Panc1 (cell line): Measurements from ENCODE around the gene TSPAN14. TPM values are rescaled to one million over a fixed set of nuclear protein-coding genes. Genes with fewer than 3 reads are reported as not detected.
A peak's percentile ranks its signal among the peaks of the same experiment; 100 is the strongest.

ENCODE experiments used
- ATAC-seq: fragments of 200-7000 bp; cut with Tn5 transposase; 2 replicates; pipeline ENCODE4 v1.9.1; 2020; ENCODE audit warnings: mild to moderate bottlenecking, moderate library complexity
- BruUV-seq: library from RNA; stranded (reverse); fragments of 400-500 nt; replicated peaks from 2 replicates; lab custom pipeline; 2021; lab: Mats Ljungman, UMichigan
- CTCF ChIA-PET: fragments of 300-600 bp; sonication (Branson Sonifier 250); formaldehyde crosslinking; loops from one replicate; lab custom pipeline; 2022; ENCODE audit warnings: antibody characterized with exemption; lab: Charles Lee
- POLR2A ChIA-PET: fragments of 300-600 bp; sonication (Branson Sonifier 250); formaldehyde crosslinking; loops from one replicate; lab custom pipeline; 2022; ENCODE audit warnings: antibody characterized with exemption; lab: Charles Lee
- DNase-seq: peaks from one replicate; pipeline ENCODE4 v3.0.0-alpha.2; 2010; ENCODE audit warnings: low read depth, low spot score
- H3K27ac ChIP-seq: 2 replicates; pipeline ENCODE4 v1.5.1; 2011; ENCODE audit warnings: mild to moderate bottlenecking, low read length, inconsistent platforms
- H3K27me3 ChIP-seq: fragments of 200-500 bp; sonication (Bioruptor generic); 2 replicates; pipeline ENCODE4 v1.6.0; 2014; ENCODE audit warnings: low read length, inconsistent platforms; ENCODE audit not compliant: control insufficient read depth, insufficient read depth
- H3K36me3 ChIP-seq: fragments of 200-500 bp; sonication (Bioruptor generic); 2 replicates; pipeline ENCODE4 v1.5.1; 2014; ENCODE audit warnings: inconsistent platforms, mild to moderate bottlenecking, low read length, moderate library complexity; ENCODE audit not compliant: control insufficient read depth, insufficient read depth
- H3K4me1 ChIP-seq: 2 replicates; pipeline ENCODE4 v1.5.1; 2011; ENCODE audit warnings: inconsistent platforms, mild to moderate bottlenecking, low read length, moderate library complexity; ENCODE audit not compliant: control insufficient read depth, insufficient read depth
- H3K4me3 ChIP-seq, 2 experiments: 2 replicates each; pipeline ENCODE4 v1.5.1; 2011 to 2012; ENCODE audit warnings: low read depth in 2 of 2, low read length in 2 of 2, mild to moderate bottlenecking in 2 of 2, inconsistent platforms in 1 of 2, moderate library complexity in 1 of 2
- H3K9me3 ChIP-seq: fragments of 200-500 bp; sonication (Bioruptor generic); 2 replicates; pipeline ENCODE4 v1.5.1; 2014; ENCODE audit warnings: low read depth, mild to moderate bottlenecking, inconsistent platforms, low read length, moderate library complexity; ENCODE audit not compliant: control insufficient read depth, insufficient read depth
- POLR2AphosphoS5 ChIP-seq: IDR thresholded peaks from 2 replicates; pipeline ENCODE4 v1.6.1; 2012; ENCODE audit warnings: mild to moderate bottlenecking, low read depth, low read length, moderate library complexity
- SIN3A ChIP-seq: IDR thresholded peaks from 2 replicates; pipeline ENCODE4 v1.6.1; 2012; ENCODE audit warnings: low read depth, mild to moderate bottlenecking, low read length, moderate library complexity, borderline replicate concordance; ENCODE audit not compliant: insufficient read depth
- TCF7L2 ChIP-seq: IDR thresholded peaks from 2 replicates; pipeline ENCODE4 v1.6.1; 2011; ENCODE audit warnings: mild to moderate bottlenecking, low read depth, low read length, inconsistent platforms
- in situ Hi-C: cut with HindIII; loops from 2 replicates; pipeline ENCODE4 v1.10.0; 2016; ENCODE audit warnings: low sequenced_read_pairs, low pct_unique_long_range_greater_than_20kb
- intact Hi-C: fragments of 100-400 bp; cut with micrococcal nuclease; formaldehyde crosslinking; loops from one replicate; pipeline ENCODE4 v1.10.0; 2022; ENCODE audit not compliant: unreplicated experiment
- total RNA-seq: library from RNA; stranded (reverse); gene quantifications from one replicate; pipeline ENCODE4 v1.2.1, GENCODE V29; 2021; ENCODE audit not compliant: unreplicated experiment
- TF ChIP-seq, protein P1 (sequence below), 2 experiments: IDR thresholded peaks; 2 replicates each; pipeline ENCODE4 v1.6.1; 2011 to 2012; ENCODE audit warnings: low read depth in 2 of 2, control low read depth in 1 of 2, low read length in 1 of 2, mild to moderate bottlenecking in 1 of 2, moderate library complexity in 1 of 2; ENCODE audit not compliant: insufficient read depth in 1 of 2
- TF ChIP-seq, protein P2 (sequence below): fragments of 450-650 bp; IDR thresholded peaks from 2 replicates; pipeline ENCODE4 v1.5.1; 2017; ENCODE audit warnings: mild to moderate bottlenecking

TSPAN14 gene
- total RNA-seq, 1 experiment from 2014 or later = 39.0 TPM

DNA sequence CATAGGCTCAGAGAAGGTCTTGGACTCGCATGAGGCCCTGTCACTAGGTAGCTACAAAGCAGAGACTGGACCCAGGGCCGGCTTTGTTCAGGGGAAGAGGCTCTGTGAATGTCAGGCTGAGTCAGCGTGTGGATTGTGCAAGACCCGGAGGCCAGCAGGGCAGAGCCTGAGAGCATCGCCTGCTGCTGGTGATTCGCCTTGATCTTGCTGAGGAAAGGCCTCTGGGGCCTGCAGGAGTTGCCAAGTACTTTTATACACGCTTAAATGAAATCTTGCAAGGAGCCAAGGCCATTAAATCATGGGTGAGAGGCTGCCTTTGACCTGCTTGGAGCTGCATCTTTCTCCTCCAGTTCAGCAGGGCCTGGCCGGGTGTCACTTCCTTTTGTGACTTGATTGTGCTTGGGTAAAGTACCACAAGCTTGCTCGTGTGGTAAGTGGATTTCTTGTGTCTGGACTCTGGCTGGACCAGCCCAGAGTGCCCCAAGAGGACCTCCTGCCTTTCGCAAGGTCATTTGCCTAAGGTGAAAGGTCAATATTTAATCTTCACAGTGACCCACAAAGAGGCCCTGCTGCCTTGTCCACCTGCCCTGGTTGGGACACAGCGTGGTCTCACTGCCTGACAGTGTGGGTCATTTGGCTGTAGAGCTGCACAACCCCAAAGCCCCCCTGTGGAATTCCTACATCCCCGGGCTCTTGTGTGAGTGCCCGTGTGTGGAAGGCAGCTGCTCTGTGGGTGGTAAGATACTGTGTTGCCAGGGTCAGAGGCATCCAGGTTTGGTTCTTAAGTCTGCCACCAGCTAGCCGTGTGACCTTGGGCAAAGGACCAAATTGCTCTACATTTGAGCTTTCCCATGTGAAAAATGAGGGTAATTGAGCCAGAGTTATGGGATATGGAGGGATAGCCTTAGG lies 45.0 kb downstream of the TSPAN14 start:
- no TSS peak for BruUV-seq
- intact Hi-C loops (no loop called here), in situ Hi-C loops (no loop called here)
- Histone ChIP-seq H3K27ac (peak overlapping the region; percentile 30; the same call in 1 of the 2 replicates), H3K27me3 (no peaks in the 10 kb centered on the region), H3K4me3 (no peak overlapping the region), H3K9me3 (peaks cover 10% of the 10 kb centered on the region; the same call in 1 of the 2 replicates), H3K4me1 (peaks cover 26% of the 10 kb centered on the region), H3K36me3 (no peaks in the 10 kb centered on the region)
- DNase-seq (peak; percentile 46), ATAC-seq (peak; percentile 92)
- TF ChIP-seq SIN3A (no peak), POLR2AphosphoS5 (peak; percentile 37; the same call in 1 of the 2 replicates), TCF7L2 (peak; percentile 85)
- CTCF ChIA-PET = no interaction called here
- POLR2A ChIA-PET = no interaction called here

DNA sequence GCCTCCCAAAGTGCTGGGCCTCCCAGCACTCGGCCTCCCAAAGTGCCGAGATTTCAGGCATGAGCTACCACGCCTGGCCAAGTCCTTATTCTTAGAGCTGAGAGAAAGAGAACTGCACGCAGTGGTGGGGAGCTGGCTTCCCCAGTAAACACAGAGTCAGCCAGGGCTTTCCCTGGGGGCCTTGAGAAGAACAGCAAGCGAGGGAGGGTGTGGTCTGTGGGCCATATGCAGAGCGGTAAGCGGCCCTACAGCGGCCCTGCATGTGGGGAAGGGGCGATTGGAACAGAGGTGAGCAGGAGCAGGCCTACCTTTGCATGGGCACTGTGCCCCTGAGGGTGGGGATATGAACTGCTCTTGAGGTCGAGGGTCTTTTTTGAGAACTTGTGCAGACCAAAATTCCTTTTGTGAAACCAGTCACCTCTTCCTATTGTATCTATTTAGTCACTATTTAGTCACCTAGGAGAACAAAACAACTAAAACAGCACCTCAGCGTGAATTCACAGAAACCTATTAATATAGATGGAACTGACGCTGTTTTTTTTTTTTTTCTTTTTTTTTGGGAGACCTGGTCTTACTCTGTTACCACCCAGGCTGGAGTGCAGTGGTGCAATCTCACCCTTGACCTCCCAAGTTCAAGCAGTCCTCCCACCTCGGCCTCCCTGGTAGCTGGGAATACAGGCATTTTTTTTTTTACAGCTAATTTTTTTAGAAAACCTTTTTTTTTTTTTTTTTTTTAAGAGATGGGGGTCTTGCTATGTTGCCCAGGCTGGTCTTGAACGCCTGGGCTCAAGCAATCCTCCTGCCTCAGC lies 46.7 kb downstream of the TSPAN14 start:
- peaks cover 10% of the 10 kb centered on the region; the same call in 1 of the 2 replicates for H3K9me3 ChIP-seq
- DNase-seq (no peak), ATAC-seq (no peak)
- no peak overlapping the region for H3K27ac ChIP-seq
- no TSS peak for BruUV-seq
- in situ Hi-C loops = no loop called here
- no peaks in the 10 kb centered on the region for H3K27me3 ChIP-seq
- no peak overlapping the region for H3K4me3 ChIP-seq
- peaks cover 26% of the 10 kb centered on the region for H3K4me1 ChIP-seq
- CTCF ChIA-PET = interaction anchor here (0.7 kb wide), 1 partner anchor 47 kb away, joined by 6 read pairs; no protein-coding TSS in a partner anchor
- H3K36me3 ChIP-seq = no peaks in the 10 kb centered on the region
- no peak for TF ChIP-seq TCF7L2
- TF ChIP-seq POLR2AphosphoS5 = no peak
- TF ChIP-seq SIN3A = no peak
- TF ChIP-seq, protein P1, sequence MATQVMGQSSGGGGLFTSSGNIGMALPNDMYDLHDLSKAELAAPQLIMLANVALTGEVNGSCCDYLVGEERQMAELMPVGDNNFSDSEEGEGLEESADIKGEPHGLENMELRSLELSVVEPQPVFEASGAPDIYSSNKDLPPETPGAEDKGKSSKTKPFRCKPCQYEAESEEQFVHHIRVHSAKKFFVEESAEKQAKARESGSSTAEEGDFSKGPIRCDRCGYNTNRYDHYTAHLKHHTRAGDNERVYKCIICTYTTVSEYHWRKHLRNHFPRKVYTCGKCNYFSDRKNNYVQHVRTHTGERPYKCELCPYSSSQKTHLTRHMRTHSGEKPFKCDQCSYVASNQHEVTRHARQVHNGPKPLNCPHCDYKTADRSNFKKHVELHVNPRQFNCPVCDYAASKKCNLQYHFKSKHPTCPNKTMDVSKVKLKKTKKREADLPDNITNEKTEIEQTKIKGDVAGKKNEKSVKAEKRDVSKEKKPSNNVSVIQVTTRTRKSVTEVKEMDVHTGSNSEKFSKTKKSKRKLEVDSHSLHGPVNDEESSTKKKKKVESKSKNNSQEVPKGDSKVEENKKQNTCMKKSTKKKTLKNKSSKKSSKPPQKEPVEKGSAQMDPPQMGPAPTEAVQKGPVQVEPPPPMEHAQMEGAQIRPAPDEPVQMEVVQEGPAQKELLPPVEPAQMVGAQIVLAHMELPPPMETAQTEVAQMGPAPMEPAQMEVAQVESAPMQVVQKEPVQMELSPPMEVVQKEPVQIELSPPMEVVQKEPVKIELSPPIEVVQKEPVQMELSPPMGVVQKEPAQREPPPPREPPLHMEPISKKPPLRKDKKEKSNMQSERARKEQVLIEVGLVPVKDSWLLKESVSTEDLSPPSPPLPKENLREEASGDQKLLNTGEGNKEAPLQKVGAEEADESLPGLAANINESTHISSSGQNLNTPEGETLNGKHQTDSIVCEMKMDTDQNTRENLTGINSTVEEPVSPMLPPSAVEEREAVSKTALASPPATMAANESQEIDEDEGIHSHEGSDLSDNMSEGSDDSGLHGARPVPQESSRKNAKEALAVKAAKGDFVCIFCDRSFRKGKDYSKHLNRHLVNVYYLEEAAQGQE (IDR thresholded peaks at IDR 0.05; ENCODE audit: insufficient read depth in 1 of 2, low read depth in 2 of 2, low read length in 1 of 2) = no peak
- TF ChIP-seq, protein P2, sequence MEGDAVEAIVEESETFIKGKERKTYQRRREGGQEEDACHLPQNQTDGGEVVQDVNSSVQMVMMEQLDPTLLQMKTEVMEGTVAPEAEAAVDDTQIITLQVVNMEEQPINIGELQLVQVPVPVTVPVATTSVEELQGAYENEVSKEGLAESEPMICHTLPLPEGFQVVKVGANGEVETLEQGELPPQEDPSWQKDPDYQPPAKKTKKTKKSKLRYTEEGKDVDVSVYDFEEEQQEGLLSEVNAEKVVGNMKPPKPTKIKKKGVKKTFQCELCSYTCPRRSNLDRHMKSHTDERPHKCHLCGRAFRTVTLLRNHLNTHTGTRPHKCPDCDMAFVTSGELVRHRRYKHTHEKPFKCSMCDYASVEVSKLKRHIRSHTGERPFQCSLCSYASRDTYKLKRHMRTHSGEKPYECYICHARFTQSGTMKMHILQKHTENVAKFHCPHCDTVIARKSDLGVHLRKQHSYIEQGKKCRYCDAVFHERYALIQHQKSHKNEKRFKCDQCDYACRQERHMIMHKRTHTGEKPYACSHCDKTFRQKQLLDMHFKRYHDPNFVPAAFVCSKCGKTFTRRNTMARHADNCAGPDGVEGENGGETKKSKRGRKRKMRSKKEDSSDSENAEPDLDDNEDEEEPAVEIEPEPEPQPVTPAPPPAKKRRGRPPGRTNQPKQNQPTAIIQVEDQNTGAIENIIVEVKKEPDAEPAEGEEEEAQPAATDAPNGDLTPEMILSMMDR = no peak
- POLR2A ChIA-PET = interaction anchor here (0.6 kb wide), 1 partner anchor 36 kb away, joined by 11 read pairs; no protein-coding TSS in a partner anchor
- intact Hi-C loops = no loop called here
